ENCODE results near the gene PRKG2.

GRCh38 chr4:81085291-81085690 is 129.7 kb downstream of the PRKG2 start:
- no peak for TF ChIP-seq MAX (IDR thresholded peaks at IDR 0.05; ENCODE audit: insufficient read depth, insufficient read length)
- no peak for TF ChIP-seq POLR2AphosphoS5 (IDR thresholded peaks at IDR 0.05; ENCODE audit: insufficient read depth, low read depth, low read length)
- TF ChIP-seq CTCF (IDR thresholded peaks at IDR 0.05; ENCODE audit: extremely low read depth in 1 of 2, insufficient read depth in 1 of 2, low read depth in 1 of 2, low read length in 2 of 2): no peak

Measured in endothelial cell of umbilical vein (primary cell).